ENCODE measurements around the gene ATF6B.

The ATF6B gene

GRCh38 chr6:32088487-32089049 lies 39.5 kb downstream of the ATF6B start:
- Histone ChIP-seq H3K79me2 (ENCODE audit: low read length) (no peaks in the 10 kb centered on the region), H3K9me3 (replicated peaks; ENCODE audit: insufficient read depth, low read length) (no peaks in the 10 kb centered on the region), H3F3A (ENCODE audit: insufficient read depth, low read length) (no peaks in the 10 kb centered on the region), H4K20me1 (ENCODE audit: insufficient read depth, low read length) (no peaks in the 10 kb centered on the region), H3K27ac (ENCODE audit: low read length) (no peak overlapping the region), H3K4me2 (ENCODE audit: low read depth, low read length) (no peak overlapping the region), H2AFZ (ENCODE audit: low read length) (no peak overlapping the region), H3K9me2 (replicated peaks; ENCODE audit: insufficient read depth, low read length) (no peaks in the 10 kb centered on the region), H3K36me3 (replicated peaks; ENCODE audit: insufficient read depth, low read length) (no peaks in the 10 kb centered on the region), H3K27me3 (replicated peaks; ENCODE audit: insufficient read depth, low read length) (peaks cover 91% of the 10 kb centered on the region), H3K4me3 (ENCODE audit: low read length) (no peak overlapping the region), H3K9ac (ENCODE audit: low read length) (no peak overlapping the region), H3K4me1 (ENCODE audit: low read length) (peaks cover 4% of the 10 kb centered on the region; the same call in 1 of the 2 replicates)
- TF ChIP-seq EZH2 (optimal IDR thresholded peaks at IDR 0.05; ENCODE audit: low read depth, low read length) (no peak), EZH2phosphoT487 (IDR thresholded peaks at IDR 0.05; ENCODE audit: low read length) (no peak), CTCF (IDR thresholded peaks at IDR 0.05; ENCODE audit: low read length) (no peak)
- DNase-seq = no peak

GRCh38 chr6:32087574-32088486 lies 40.2 kb downstream of the ATF6B start:
- no peaks in the 10 kb centered on the region for H3K9me3 ChIP-seq (replicated peaks; ENCODE audit: insufficient read depth, low read length)
- no peak overlapping the region for H3K4me3 ChIP-seq (ENCODE audit: low read length)
- no peaks in the 10 kb centered on the region for H4K20me1 ChIP-seq (ENCODE audit: insufficient read depth, low read length)
- H3K4me2 ChIP-seq (ENCODE audit: low read depth, low read length) = no peak overlapping the region
- no peaks in the 10 kb centered on the region for H3K9me2 ChIP-seq (replicated peaks; ENCODE audit: insufficient read depth, low read length)
- peaks cover 91% of the 10 kb centered on the region for H3K27me3 ChIP-seq (replicated peaks; ENCODE audit: insufficient read depth, low read length)
- TF ChIP-seq CTCF (IDR thresholded peaks at IDR 0.05; ENCODE audit: low read length) = peak; percentile 22
- TF ChIP-seq EZH2 (optimal IDR thresholded peaks at IDR 0.05; ENCODE audit: low read depth, low read length) = no peak
- peaks cover 4% of the 10 kb centered on the region; the same call in 1 of the 2 replicates for H3K4me1 ChIP-seq (ENCODE audit: low read length)
- no peak overlapping the region for H2AFZ ChIP-seq (ENCODE audit: low read length)
- DNase-seq = peak; percentile 49
- no peak overlapping the region for H3K27ac ChIP-seq (ENCODE audit: low read length)
- H3K36me3 ChIP-seq (replicated peaks; ENCODE audit: insufficient read depth, low read length) = no peaks in the 10 kb centered on the region
- H3K9ac ChIP-seq (ENCODE audit: low read length) = no peak overlapping the region
- H3F3A ChIP-seq (ENCODE audit: insufficient read depth, low read length) = no peaks in the 10 kb centered on the region
- H3K79me2 ChIP-seq (ENCODE audit: low read length) = no peaks in the 10 kb centered on the region

- Histone ChIP-seq H3K9me2 (replicated peaks; ENCODE audit: insufficient read depth, low read length) (no peaks in the 10 kb centered on the region), H3K4me1 (ENCODE audit: low read length) (peaks cover 4% of the 10 kb centered on the region; the same call in 1 of the 2 replicates), H3F3A (ENCODE audit: insufficient read depth, low read length) (no peaks in the 10 kb centered on the region), H3K79me2 (ENCODE audit: low read length) (no peaks in the 10 kb centered on the region), H3K4me2 (ENCODE audit: low read depth, low read length) (no peak overlapping the region; the same call in 1 of the 2 replicates), H2AFZ (ENCODE audit: low read length) (no peak overlapping the region), H3K27ac (ENCODE audit: low read length) (no peak overlapping the region), H3K36me3 (replicated peaks; ENCODE audit: insufficient read depth, low read length) (no peaks in the 10 kb centered on the region), H4K20me1 (ENCODE audit: insufficient read depth, low read length) (no peaks in the 10 kb centered on the region), H3K27me3 (replicated peaks; ENCODE audit: insufficient read depth, low read length) (peaks cover 91% of the 10 kb centered on the region), H3K9ac (ENCODE audit: low read length) (no peak overlapping the region), H3K9me3 (replicated peaks; ENCODE audit: insufficient read depth, low read length) (no peaks in the 10 kb centered on the region), H3K4me3 (ENCODE audit: low read length) (no peak overlapping the region)
- DNase-seq = no peak
- TF ChIP-seq EZH2phosphoT487 (IDR thresholded peaks at IDR 0.05; ENCODE audit: low read length) = no peak
- TF ChIP-seq EZH2 (optimal IDR thresholded peaks at IDR 0.05; ENCODE audit: low read depth, low read length) = no peak
These were observed 41.1 kb downstream of the ATF6B start for GRCh38 chr6:32086661-32087573.

Data from MM.1S (cell line).